Measurements from ENCODE around the gene SNTN.
"Not testable (repeated sequence)": the region's sequence is repeated elsewhere in the genome, so short reads cannot be mapped to it uniquely, and the experiment has no call there.

The SNTN gene

GRCh38 chr3:63652066-63652725 lies at the start of gene SNTN:
Gene SNTN, plus strand, starts transcription at chr3:63652675. Its CDS starts 13 bp downstream, at chr3:63652688.
- DNase-seq (ENCODE audit: low spot score): no peak

GRCh38 chr3:63607716-63608115 lies 44.8 kb upstream of the SNTN start:
- DNase-seq (ENCODE audit: low spot score): no peak

GRCh38 chr3:63609408-63609807 lies 43.1 kb upstream of the SNTN start:
- no peak for DNase-seq (ENCODE audit: low spot score)

- DNase-seq (ENCODE audit: low spot score): no peak
Observed at GRCh38 chr3:63609834-63610233, 42.6 kb upstream of the SNTN start.

- no peak for DNase-seq (ENCODE audit: low spot score)
Observed at GRCh38 chr3:63611382-63611781, 41.1 kb upstream of the SNTN start.

GRCh38 chr3:63613561-63613960 lies 38.9 kb upstream of the SNTN start:
- DNase-seq (ENCODE audit: low spot score): no peak

- no peak for DNase-seq (ENCODE audit: low spot score)
Observed at GRCh38 chr3:63617391-63617790, 35.1 kb upstream of the SNTN start.

- DNase-seq (ENCODE audit: low spot score): no peak
Observed at GRCh38 chr3:63624941-63625560, 27.4 kb upstream of the SNTN start.

- DNase-seq (ENCODE audit: low spot score): no peak
Observed at GRCh38 chr3:63631670-63632069, 20.8 kb upstream of the SNTN start.

GRCh38 chr3:63635186-63635585 lies 17.3 kb upstream of the SNTN start:
- no peak for DNase-seq (ENCODE audit: low spot score)

- no peak for DNase-seq (ENCODE audit: low spot score)
Observed at GRCh38 chr3:63639806-63640205, 12.7 kb upstream of the SNTN start.

GRCh38 chr3:63642488-63642887 lies 10.0 kb upstream of the SNTN start:
- DNase-seq (ENCODE audit: low spot score): no peak

GRCh38 chr3:63644212-63644797 lies 8.2 kb upstream of the SNTN start:
- no peak for DNase-seq (ENCODE audit: low spot score)

GRCh38 chr3:63644928-63645781 lies 7.3 kb upstream of the SNTN start:
- DNase-seq (ENCODE audit: low spot score): not testable (repeated sequence)

GRCh38 chr3:63654211-63654610 lies 1.7 kb downstream of the SNTN start:
- DNase-seq (ENCODE audit: low spot score): no peak

- DNase-seq (ENCODE audit: low spot score): no peak
Observed at GRCh38 chr3:63654931-63655330, 2.5 kb downstream of the SNTN start.

GRCh38 chr3:63655519-63655918 lies 3.0 kb downstream of the SNTN start:
- DNase-seq (ENCODE audit: low spot score): no peak

- no peak for DNase-seq (ENCODE audit: low spot score)
Observed at GRCh38 chr3:63656786-63657185, 4.3 kb downstream of the SNTN start.

- no peak for DNase-seq (ENCODE audit: low spot score)
Observed at GRCh38 chr3:63661242-63661641, 8.8 kb downstream of the SNTN start.

GRCh38 chr3:63662011-63662410 lies 9.5 kb downstream of the SNTN start:
- DNase-seq (ENCODE audit: low spot score): no peak

GRCh38 chr3:63662500-63662899 lies 10.0 kb downstream of the SNTN start:
- DNase-seq (ENCODE audit: low spot score): no peak

- DNase-seq (ENCODE audit: low spot score): no peak
Observed at GRCh38 chr3:63670544-63670943, 18.1 kb downstream of the SNTN start.

GRCh38 chr3:63673111-63673510 lies 20.6 kb downstream of the SNTN start:
- no peak for DNase-seq (ENCODE audit: low spot score)

All from left forelimb (tissue), 1 donor.